NK-92 (cell line): ENCODE results near the gene FAM20A.

Experiments used
- DNase-seq: peaks from one replicate; lab custom pipeline; 2025; ENCODE audit not compliant: unreplicated experiment; lab: John Stamatoyannopoulos, UW

FAM20A gene

GRCh38 chr17:68611353-68612208 is 10.4 kb upstream of the FAM20A start:
- DNase-seq: no peak

GRCh38 chr17:68610554-68610953 is 9.4 kb upstream of the FAM20A start:
- no peak for DNase-seq

GRCh38 chr17:68608515-68609130 is 7.5 kb upstream of the FAM20A start:
- DNase-seq: no peak

GRCh38 chr17:68606451-68607307 is 5.5 kb upstream of the FAM20A start:
- no peak for DNase-seq

GRCh38 chr17:68605914-68606313 is 4.7 kb upstream of the FAM20A start:
- DNase-seq: no peak

- DNase-seq: no peak
Measured at GRCh38 chr17:68603656-68604055, 2.5 kb upstream of the FAM20A start.

GRCh38 chr17:68603027-68603426 is 1.9 kb upstream of the FAM20A start:
- no peak for DNase-seq

GRCh38 chr17:68602289-68602688 is 1.1 kb upstream of the FAM20A start:
- DNase-seq: no peak

- no peak for DNase-seq
Measured at GRCh38 chr17:68601565-68602288, 560 bp upstream of the FAM20A start.

GRCh38 chr17:68600067-68600930 is 868 bp downstream of the FAM20A start:
- no peak for DNase-seq

GRCh38 chr17:68599552-68600066 is 1.6 kb downstream of the FAM20A start:
- DNase-seq: no peak

- DNase-seq: no peak
Measured at GRCh38 chr17:68599091-68599490, 2.1 kb downstream of the FAM20A start.

GRCh38 chr17:68598545-68598961 is 2.6 kb downstream of the FAM20A start:
- DNase-seq: no peak

- no peak for DNase-seq
Measured at GRCh38 chr17:68598074-68598473, 3.1 kb downstream of the FAM20A start.

GRCh38 chr17:68596411-68596945 is 4.7 kb downstream of the FAM20A start:
- no peak for DNase-seq

GRCh38 chr17:68595986-68596385 is 5.2 kb downstream of the FAM20A start:
- no peak for DNase-seq

- DNase-seq: no peak
Measured at GRCh38 chr17:68595496-68595895, 5.7 kb downstream of the FAM20A start.

- DNase-seq: no peak
Measured at GRCh38 chr17:68594552-68594951, 6.6 kb downstream of the FAM20A start.
